HCEC 1CT (cell line): ENCODE measurements around the gene GBF1.
"Not testable (repeated sequence)": the region's sequence is repeated elsewhere in the genome, so short reads cannot be mapped to it uniquely, and the experiment has no call there.

Experiments used
- DNase-seq: peaks from one replicate; pipeline ENCODE4 v3.0.0-alpha.2; 2017

The GBF1 gene

GRCh38 chr10:102275343-102275742, 30.0 kb downstream of the GBF1 start:
- no peak for DNase-seq

- no peak for DNase-seq
Measured at GRCh38 chr10:102279104-102279503, 33.8 kb downstream of the GBF1 start.

DNA sequence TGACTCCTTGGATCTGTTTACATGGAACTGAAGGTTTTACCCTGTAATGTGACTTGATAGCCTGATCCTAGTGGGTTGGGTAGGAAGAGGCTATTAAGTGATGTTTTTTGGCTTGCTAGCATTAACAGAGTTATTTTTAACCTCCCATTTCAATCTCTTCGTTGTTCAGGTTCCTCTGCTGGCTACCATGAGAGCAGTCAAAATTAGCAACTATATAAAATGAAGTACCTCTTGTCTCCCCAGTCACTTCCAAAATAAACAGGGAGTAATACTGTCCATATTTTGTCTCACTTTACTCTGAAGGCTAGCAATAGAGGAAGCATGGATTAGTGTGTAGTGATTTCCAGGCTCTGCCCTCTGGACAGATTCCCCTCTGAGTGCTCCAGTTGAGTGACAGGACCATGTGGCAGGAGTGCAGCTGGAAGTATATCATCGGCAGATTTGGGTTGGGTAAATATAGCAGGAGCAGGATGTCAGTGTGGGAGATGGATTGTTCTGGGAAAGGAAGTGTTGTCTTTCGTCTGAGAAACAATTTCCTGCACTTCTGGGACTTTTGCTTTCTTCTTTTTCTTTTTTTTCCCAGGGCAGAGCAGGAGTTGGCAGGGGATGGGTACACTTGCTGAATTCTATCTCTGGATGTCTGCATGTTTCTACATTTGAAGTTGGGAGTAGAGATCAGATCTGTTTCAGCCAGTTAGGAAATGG, 35.2 kb downstream of the GBF1 start:
- peak; percentile 53 for DNase-seq

- DNase-seq = peak; percentile 52
Measured at GRCh38 chr10:102281102-102281487, 35.8 kb downstream of the GBF1 start.

GRCh38 chr10:102283488-102283887, 38.2 kb downstream of the GBF1 start:
- DNase-seq = no peak

- DNase-seq = no peak
Measured at GRCh38 chr10:102283890-102284289, 38.6 kb downstream of the GBF1 start.

DNA sequence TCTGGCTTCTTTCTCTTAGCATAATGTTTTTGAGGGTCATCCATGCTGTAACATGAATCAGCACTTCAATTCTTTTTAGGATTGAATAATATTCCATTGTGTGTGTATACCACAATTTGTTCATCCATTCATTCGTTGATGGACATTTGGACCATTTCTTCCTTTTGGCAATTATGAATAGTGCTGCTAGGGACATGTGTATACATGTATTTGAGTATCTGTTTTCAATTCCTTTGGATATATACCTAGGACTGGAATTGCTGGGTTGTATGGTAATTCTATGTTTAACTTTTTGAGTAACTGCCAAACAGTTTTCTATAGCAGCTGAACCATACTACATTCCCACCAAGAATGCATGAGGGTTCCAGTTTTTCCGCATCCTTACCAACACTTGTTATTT, 39.2 kb downstream of the GBF1 start:
- no peak for DNase-seq

DNA sequence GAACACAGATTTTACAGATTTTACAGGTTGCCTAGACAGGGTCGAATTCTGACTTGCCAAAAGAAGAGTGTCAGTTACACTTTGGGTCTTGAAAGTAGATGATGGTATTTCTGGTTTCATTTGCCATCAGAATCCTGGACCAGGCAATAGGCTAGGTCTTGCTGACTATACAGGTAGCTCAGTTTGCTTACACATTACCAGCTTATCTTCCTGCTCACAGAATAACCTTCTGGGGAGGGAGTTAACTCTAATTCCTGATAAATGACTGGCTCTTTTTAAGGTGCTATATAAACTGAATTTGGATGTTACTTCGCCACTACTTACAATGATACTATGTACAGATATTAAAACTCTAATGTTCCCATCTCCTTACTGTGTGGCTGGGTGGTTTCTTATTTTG, 39.8 kb downstream of the GBF1 start:
- no peak for DNase-seq

- no peak for DNase-seq
Measured at GRCh38 chr10:102286216-102286615, 40.9 kb downstream of the GBF1 start.

- DNase-seq = no peak
Measured at GRCh38 chr10:102287538-102287937, 42.2 kb downstream of the GBF1 start.

DNA sequence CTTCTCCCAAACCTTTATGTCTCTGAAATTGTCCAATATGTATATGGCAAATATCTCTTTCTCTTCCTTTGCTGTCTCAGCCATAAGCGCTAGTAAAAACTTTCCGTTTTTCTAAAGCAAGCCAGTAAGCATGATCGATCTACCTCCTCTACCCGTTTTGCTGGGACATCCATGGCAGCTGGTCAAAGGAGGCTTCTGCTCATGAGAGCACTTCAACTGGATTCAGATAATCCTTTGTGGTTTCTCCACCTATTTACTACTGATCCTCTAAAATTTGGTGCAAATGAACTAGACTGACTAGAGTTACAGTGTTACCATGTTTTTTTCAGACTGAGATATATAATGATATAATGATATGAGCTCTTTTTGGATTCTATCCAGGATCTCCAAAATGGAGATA, 42.7 kb downstream of the GBF1 start:
- no peak for DNase-seq

GRCh38 chr10:102289356-102289755, 44.0 kb downstream of the GBF1 start:
- DNase-seq = no peak

DNA sequence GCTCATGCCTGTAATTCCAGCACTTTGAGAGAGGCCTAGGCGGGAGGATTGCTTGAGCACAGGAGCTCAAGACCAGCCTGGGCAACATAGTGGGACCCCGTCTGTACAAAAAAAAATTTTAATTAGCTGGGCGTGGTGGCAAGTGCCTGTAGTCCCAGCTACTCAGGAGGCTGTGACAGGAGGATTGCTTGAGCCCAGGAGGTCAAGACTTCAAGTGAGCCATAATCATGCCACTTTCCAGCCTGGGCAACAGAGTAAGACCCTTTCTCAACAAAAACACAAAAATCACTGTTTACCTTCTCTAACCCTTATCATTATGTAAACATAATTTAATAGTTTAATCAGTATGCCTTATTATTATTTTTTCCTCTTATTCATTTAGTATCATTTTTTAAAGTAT, 44.5 kb downstream of the GBF1 start:
- DNase-seq = no peak

GRCh38 chr10:102291221-102291905, 46.0 kb downstream of the GBF1 start:
- no peak for DNase-seq

DNA sequence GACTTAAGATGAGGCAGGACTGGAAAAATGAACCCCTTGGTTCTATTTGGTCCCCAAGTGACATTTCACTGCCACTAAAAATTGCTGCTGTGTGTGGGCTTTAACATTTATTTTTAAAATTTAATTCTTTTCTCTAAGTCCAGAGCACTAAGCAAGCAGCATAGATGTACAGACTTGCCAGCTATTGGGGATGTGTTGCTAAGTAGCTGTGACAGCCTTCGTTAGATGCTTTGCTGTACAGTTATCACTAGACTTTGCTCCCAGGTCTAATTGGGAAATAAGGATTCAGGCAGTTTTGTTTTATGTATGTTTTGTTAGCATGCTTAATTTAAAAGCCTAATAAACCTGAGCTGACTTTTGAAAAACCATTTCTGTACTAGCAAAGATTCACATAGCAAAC, 51.8 kb downstream of the GBF1 start:
- DNase-seq = no peak

DNA sequence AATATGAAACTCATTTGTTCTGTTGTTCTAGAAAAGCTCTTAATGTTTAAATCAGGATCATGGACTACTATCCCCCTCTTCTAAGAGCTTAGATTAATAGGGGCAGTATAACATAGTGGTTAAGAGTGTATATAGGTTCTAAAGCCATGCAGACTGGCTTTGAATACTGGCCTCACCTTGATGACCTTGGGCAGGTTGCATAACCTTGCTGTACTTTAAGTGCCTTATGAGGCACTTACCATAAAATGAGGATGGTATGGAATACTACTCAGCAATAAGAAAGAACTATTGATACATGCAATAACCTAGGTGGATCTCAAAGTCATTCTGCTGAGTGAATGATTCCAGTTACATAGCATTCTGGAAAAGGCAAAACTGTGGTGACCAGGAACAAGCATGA, 53.6 kb downstream of the GBF1 start:
- no peak for DNase-seq

- DNase-seq = peak; percentile 92
Measured at GRCh38 chr10:102299873-102300272, 54.5 kb downstream of the GBF1 start.

DNA sequence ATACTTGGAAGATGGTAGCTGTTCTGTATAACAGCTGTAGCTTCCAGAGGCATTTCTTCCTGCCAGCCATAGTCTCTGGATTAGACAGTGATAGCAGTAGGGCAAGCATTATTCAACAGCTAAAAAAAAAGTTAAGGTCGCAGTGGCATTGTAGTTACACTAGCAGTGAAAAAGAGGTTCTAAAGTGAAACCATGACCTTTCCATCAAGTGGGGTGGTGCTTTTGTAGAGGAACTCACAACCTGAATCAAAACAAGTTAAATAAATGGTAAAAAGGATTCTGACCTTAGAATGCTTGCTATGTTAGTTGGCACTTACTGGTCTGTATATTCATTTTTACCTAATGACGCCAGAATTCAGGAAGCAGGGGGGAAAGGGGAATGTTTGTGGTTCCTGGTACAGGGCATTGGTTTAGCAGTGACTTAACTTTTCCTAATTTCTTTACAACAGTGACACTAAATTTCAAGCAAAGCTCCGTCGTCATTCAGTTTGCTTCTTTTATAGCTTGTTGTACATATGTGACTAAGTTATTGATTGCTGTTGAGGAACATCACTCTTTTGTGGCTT, 55.0 kb downstream of the GBF1 start:
- DNase-seq = peak; percentile 97

GRCh38 chr10:102300912-102301311, 55.6 kb downstream of the GBF1 start:
- not testable (repeated sequence) for DNase-seq

- not testable (repeated sequence) for DNase-seq
Measured at GRCh38 chr10:102301332-102301731, 56.0 kb downstream of the GBF1 start.

DNA sequence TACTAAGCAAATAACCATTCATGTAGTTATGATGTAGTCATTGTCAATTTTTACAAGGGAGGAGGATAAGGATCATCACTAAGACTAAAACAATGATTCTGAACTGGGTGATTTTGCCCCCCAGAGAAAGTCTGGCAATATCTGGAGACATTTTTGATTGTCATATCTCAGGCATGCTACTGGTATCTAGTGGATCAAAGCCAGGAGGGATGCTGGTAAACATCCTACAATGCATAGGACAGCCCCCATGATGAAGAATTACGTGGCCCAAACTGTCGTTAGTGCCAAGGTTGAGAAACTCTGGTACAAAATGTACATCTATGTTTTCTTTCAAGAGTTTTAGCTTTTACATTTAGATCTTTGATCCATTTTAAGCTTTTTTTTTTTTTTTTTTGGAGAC, 57.3 kb downstream of the GBF1 start:
- peak; percentile 95 for DNase-seq

DNA sequence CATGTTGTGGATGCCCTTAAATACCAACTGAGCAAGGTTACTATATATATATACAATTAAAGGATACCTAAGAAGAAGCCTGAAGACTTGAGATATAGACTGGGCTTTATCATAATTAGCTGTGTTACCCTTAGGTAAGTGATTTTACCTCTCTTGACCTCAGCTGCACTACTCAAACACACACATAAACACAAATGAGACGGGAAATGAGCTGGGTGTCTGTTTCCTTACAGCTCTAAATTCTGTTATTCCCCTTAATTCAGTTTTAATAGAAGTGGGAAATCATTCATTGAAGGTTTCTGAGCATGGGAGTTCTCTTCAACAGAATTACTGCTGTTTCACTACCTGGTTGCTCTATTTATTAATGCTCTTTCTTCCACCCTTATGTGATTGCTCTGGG, 60.7 kb downstream of the GBF1 start:
- no peak for DNase-seq

GRCh38 chr10:102306710-102307109, 61.4 kb downstream of the GBF1 start:
- DNase-seq = no peak

GRCh38 chr10:102308318-102308717, 63.0 kb downstream of the GBF1 start:
- DNase-seq = not testable (repeated sequence)
